Measurements from ENCODE around the gene TOGARAM1.
"Not testable (repeated sequence)": the region's sequence is repeated elsewhere in the genome, so short reads cannot be mapped to it uniquely, and the experiment has no call there.

The TOGARAM1 gene

DNA sequence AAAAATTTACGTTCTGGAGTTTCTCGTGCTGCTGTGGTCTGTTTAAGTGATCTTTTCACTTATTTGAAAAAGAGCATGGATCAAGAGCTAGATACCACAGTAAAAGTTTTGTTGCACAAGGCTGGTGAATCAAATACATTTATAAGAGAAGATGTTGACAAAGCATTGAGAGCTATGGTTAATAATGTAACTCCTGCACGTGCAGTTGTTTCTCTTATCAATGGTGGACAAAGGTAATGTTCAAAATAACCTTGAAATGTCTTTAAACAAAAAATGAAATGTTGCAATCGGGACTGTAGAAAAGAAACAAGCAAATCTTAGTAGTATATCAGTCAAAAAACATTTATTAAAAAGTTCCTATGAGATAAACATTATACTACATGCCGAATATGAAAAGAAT is 82.6 kb downstream of the TOGARAM1 start:
- DNase-seq (ENCODE audit: low spot score) = no peak

DNA sequence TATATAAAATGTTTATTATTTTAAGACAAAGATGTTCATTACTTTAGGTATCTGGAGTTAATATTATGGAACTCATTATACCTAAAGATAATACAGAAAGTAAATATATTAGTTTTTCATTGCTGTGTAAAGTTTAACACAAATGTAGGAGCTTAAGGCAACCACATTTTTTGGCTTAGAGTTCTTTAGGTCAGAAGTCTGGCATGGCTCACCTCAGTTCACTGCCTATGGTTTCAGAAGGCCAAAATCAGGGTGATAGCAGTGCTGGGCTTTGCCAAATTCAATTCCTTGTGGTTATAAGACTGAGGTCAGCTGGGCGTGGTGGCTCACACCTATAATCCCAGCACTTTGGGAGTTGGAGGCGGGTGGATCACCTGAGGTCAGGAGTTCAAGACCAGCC is 86.4 kb downstream of the TOGARAM1 start:
- DNase-seq (ENCODE audit: low spot score) = no peak

DNA sequence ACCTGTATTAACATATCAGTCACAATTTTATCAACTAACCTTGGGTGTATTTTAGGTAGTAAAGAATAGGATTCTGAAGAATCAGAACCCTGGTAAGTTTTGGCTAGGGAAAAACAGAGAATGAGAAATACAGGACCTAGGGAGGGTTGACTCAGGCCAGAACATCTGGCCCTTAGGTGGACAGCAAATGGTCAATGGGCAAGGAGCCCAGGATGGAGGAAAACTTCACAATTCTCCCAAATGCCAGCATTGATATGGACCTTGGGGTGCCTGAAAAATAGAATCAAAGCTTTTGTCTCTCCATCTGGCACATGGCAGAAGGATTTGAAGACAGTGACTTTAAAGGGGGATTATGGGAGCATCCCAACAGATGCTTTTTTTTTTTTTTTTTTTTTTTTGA is 89.2 kb downstream of the TOGARAM1 start:
- DNase-seq (ENCODE audit: low spot score) = no peak

DNA sequence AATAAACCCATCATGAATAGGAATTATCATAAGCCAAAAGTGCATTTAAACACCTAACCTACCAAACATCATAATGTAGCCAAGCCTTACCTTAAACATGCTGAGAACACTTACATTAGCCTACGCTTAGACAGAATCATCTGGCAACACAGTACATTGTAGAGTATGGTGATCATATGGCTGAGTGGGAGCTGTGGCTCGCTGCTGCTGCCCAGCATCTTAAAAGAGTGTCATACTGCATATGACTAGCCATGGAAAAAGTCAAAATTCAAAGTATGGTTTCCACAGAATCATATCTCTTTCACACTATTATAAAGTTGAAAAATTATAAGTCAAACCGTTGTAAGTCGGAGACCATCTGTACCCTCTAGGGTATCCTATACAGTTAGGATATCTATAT is 89.9 kb downstream of the TOGARAM1 start:
- no peak for DNase-seq (ENCODE audit: low spot score)

DNA sequence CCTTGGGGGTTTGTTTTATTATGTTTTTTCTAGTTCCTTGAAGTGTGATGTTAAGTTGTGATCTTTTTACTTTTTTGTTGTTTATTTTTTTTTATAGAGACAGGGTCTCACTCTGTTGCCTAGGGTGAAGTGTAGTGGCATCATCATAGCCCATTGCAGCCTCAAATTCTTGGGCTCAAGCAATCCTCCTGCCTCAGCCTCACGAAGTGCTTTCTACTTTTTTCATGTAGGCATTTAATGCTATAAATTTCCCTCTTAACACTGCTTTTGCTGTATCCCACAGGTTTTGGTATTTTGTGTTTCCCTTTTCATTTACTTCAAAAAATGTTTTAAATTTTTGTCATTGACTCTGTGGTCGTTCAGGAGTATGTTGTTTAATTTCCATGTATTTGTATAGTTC is 95.4 kb downstream of the TOGARAM1 start:
- DNase-seq (ENCODE audit: low spot score) = no peak

DNA sequence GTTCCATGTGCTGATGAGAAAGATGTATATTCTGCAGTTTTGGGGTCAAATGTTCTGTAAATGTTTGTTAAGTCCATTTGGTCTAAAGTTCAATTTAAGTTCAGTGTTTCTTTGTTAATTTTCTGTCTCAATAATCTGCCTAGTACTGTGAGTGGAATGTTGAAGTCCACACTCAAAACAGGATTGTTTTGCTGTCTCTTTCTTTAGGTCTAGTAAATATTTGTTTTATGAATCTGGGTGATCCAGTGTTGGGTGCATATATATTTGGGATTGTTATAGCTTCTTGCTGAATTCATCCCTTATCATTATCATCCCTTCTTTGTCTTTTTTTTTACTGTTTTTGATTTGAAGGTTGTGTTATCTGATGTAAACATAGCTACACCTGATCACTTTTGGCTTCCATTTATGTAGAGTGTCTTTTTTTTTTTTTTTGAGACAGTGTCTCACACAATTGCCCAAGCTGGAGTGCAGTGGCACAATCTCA is 95.9 kb downstream of the TOGARAM1 start:
- no peak for DNase-seq (ENCODE audit: low spot score)

DNA sequence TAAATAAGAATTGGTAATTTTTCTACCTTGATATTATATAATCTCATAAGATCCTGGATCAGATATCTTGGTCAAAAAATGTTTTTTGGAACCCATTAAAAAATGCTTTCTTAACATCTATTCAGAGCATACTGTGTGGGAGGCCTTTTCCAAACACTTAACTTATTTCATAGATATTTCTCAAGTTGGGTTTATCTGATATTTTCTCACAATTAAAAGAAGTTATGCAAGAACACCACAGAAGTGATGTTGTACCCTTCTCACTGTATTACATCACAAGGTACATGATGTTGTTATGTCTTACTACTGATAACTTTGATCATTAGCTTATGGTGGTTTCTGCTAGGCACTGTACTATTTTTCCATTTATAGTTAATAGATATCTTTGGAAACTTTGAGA is 98.6 kb downstream of the TOGARAM1 start:
- DNase-seq (ENCODE audit: low spot score) = no peak

DNA sequence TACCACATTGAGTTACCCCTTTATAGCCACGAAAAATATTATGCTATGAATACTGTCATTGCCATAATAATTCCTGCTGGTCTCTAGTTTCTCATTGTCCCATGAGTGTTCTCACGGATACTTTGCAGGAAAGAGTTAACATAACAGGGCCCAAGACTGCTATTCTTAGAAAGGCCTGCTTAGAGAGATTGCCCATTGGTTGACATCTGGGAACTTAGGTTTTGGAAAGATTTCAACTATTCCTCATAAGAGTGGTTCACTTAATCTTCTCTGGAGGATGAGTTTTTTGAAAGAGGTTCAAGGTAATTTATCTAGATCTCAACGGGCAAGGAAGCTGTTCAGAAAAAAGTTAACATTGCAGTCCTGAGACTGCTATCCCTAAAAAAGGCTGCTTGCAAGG is 103.5 kb downstream of the TOGARAM1 start:
- DNase-seq (ENCODE audit: low spot score) = no peak

DNA sequence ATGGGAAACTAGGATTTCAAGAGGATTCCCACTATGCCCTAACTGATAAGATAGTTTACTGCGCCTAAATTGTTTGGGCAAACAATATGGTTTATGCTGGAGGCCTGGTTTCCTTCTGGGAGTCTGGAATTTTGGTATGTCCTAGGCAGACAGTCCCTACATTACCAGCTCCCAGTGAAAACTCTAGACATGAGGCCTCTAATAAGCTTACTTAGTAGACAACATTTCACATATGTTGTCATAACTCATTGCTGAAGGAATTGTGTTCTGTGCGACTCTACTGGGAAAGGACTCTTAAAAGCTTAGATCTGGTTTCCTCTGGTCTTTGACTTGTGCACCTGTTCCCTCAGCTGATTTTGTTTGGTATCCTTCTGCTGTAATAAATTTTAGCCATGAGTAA is 104.0 kb downstream of the TOGARAM1 start:
- DNase-seq (ENCODE audit: low spot score) = no peak

DNA sequence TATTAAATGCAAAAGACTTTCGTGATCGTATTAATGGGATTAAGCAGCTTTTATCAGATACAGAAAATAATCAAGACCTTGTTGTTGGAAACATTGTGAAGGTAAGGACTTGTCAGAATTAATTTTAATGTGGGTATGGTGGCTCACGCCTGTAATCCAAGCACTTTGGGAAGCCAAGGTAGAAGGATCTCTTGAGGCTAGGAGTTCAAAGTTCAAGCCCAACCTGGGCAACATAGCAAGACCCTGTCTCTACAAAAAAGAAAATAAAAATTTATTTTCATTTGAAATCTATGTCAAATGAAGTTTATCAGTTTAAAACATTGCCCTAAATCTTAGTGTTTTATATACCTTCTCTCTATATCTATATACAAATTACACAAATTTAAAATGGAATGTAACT is 104.7 kb downstream of the TOGARAM1 start:
- no peak for DNase-seq (ENCODE audit: low spot score)

DNA sequence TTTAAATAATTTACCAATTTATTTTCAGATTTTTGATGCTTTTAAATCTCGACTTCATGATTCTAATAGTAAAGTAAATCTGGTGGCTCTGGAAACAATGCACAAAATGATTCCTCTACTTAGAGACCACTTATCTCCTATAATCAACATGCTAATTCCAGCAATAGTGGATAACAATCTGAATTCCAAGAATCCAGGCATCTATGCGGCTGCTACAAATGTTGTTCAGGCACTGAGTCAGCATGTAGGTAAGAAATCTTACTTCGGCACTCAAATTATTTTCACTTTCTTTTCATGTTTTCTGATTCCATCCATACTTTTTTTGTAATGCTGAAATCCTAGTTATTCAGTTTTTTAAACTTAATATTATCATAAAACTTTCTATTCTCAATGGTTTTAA is 106.4 kb downstream of the TOGARAM1 start:
- no peak for DNase-seq (ENCODE audit: low spot score)

DNA sequence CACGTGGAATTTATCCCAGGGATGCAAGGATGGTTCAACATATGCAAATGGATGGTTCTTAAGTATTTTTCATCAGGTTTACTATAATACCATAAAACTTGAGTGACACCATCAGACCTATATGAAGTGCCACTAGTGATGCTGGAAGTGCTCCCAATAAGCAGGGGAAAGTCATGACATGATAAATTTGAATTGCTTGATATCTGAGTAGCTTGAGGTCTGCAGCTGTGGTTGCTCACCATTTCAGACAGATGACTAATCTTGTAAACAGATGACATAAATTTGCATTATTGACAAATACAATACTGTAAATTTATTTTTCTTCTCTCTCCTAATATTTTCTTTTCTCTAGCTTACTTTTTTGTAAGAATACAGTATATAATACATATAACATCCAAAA is 108.2 kb downstream of the TOGARAM1 start:
- no peak for DNase-seq (ENCODE audit: low spot score)

DNA sequence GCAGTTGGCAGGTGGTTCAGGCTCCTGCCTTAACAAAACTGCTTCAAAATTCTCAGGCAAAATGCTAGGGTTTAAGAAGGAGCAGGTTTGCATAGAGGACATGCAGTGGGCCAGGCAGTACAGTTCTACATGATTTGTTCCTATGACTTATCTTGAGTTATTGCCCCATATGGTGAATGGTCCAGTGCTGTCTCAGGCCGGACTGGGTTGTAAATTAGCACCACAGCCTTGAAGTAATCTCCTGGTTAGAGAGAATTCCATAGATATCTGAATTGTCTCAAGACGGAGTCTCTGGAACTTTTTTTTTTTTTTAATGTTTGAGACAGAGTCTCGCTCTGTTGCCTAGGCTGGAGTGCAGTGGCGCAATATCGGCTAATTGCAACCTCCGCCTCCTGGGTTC is 110.1 kb downstream of the TOGARAM1 start:
- DNase-seq (ENCODE audit: low spot score) = no peak

DNA sequence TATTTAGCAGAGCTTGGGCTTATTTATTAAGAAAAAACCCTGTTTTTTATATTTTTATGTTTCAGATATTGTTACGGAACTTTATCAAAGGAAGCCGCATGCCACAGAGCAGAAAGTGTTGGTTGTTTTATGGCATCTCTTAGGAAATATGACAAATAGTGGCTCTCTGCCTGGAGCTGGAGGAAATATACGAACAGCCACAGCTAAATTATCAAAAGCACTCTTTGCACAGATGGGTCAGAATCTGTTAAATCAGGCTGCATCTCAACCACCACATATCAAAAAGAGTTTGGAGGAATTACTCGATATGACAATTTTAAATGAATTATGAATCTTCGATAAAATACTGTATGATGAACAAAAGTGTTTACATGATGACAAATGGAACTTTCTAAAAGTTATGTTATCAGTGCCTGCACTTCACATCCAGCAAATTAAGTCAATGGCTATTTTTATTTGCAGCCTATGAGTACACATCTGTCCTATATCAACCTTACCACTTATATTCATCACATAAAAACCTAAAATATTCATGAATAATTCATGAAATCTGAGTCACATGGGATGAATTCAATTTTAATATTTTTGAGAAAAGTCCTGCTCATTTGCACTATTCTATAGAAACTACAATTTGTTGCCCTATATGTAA is 111.4 kb downstream of the TOGARAM1 start:
- no peak for DNase-seq (ENCODE audit: low spot score)

DNA sequence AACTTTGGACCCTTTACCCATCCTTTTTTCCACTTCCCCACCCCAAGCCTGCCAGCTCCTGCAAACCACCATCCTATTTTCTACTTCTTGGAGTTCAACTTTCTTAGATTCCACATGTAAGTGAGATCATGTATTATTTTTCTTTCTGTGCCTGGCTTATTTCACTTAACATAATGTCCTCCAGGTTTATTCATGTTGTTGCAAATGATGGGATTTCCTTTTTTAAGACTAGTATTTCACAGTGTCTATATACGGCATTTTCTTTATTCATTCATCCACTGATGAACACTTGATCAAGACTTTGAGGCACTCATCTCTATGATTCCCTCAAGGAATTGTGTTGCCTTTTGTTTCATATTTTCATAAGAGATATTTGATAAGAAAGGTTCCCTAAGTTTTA is 116.3 kb downstream of the TOGARAM1 start:
- DNase-seq (ENCODE audit: low spot score) = no peak

DNA sequence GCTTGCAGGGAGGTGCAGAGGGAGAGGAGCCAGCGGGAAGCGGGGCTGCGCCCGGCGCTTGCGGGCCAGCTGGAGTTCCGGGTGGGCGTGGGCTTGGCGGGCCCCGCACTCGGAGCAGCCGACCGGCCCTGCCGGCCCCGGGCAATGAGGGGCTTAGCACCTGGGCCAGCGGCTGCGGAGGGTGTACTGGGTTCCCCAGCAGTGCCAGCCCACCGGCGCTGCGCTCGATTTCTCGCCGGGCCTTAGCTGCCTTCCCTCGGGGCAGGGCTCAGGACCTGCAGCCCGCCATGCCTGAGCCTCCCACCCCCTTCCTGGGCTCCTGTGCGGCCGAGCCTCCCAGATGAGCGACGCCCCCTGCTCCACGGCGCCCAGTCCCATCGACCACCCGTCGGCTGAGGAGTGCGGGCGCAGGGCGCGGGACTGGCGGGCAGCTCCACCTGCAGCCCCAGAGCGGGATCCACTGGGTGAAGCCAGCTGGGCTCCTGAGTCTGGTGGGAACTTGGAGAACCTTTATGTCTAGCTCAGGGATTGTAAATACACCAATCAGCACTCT is 118.5 kb downstream of the TOGARAM1 start:
- DNase-seq (ENCODE audit: low spot score) = not testable (repeated sequence)

DNA sequence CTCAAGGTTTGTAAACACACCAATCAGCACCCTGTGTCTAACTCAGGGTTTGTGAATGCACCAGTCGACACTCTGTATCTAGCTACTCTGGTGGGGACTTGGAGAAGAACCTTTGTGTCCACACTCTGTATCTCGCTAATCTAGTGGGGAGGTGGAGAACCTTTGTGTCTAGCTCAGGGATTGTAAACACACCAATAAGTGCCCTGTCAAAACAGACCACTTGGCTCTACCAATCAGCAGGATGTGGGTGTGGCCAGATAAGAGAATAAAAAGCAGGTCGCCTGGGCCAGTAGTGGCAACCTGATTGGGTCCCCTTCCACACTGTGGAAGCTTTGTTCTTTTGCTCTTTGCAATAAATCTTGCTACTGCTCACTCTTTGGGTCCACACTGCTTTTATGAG is 119.1 kb downstream of the TOGARAM1 start:
- not testable (repeated sequence) for DNase-seq (ENCODE audit: low spot score)

DNA sequence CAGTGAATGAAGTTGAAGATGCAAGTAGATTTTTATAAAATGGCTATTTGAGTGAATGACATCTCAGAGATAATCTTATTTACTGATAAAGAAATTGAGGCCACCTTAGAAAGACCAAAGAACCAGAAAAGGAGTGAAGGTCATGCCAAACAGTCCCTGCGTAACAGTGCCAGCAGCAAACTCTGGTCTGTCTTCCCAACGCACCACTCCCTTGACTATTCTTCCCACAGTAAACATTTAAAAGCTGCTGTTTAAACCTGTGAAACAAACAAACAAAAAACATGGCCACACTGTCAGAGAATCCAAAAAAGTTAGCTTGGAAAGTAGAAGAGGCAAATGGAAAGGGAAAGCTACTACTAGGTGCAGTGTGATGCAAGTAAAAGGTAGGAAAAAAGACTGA is 120.4 kb downstream of the TOGARAM1 start:
- no peak for DNase-seq (ENCODE audit: low spot score)

DNA sequence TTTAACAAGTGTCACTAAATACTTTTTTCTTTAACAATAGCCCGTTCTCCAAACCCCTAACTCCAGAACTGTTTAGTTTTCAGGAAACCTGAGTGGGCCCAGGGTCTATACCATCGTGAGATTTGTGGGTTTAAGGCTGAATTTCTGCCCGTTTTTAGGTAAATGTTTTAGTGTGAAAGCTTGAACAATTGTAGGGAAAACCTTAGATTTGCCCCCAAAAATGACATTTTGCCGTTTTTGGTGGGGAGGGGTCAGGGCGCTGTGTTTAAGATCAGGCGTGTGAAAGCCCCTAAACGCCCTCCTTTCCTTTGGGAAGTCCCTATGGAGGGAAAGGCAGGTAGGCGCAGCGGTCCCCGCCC is 121.6 kb downstream of the TOGARAM1 start:
- DNase-seq (ENCODE audit: low spot score) = no peak

DNA sequence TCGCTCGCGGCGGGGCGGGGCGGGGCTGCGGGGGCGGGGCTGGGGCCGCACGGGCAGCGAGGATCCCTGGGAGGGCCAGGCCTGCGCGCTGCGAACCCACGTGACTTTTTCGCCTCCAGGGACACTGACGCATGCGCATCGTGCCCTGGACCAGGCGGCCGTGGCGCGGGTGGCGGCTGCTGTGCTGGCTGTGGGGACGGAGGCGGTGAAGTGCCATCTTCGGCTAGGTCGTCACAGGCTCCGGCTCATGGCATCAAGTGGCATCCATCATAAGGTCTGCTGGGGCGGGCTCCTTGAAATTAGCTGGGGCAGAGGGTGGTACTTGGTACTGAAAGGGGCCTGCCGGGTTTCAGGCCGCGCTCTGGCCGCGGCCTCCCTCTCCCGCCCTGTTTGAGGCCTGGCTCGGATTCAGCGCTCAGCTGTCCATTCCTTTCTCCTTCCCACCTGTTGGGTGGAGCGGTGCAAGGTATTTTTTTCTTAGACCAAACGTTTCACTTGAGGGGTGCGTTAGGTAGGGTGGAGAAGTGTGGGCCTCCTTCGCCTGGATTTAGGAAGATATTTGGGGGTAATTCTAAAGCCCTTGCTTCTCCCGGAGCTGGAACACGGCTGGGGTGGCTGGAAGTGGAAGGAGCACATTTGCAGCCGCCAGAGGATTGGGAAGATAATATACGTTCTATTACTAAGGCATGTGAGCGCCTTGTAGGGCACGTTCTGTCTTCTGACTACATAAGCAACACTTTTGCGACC is 122.2 kb downstream of the TOGARAM1 start, which contains the start of gene PRPF39:
PRPF39 (plus strand) TSS at position 141 of the 747 bp plus-strand sequence. CDS start 11,124 bp downstream, outside the sequence.
- DNase-seq (ENCODE audit: low spot score) = peak; percentile 94

DNA sequence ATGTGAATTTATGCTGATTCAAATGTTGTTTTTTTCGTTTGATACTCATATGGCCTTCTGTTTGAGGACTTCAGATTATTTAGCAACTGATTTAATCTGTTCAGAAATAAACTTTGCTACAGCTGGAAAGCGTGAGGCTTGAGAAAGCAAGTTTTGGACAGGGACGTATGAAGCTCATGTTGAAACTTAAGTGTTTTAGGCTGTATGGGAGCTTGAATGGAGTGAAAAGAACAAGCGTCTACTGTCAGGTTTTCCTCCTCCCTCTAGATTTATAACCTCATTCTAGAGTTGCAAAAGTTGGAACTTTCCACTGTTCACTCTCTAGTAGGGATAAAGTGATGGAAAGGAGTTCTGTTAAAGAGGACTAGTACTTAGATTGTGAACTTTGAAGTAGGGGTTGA is 123.0 kb downstream of the TOGARAM1 start:
- no peak for DNase-seq (ENCODE audit: low spot score)

DNA sequence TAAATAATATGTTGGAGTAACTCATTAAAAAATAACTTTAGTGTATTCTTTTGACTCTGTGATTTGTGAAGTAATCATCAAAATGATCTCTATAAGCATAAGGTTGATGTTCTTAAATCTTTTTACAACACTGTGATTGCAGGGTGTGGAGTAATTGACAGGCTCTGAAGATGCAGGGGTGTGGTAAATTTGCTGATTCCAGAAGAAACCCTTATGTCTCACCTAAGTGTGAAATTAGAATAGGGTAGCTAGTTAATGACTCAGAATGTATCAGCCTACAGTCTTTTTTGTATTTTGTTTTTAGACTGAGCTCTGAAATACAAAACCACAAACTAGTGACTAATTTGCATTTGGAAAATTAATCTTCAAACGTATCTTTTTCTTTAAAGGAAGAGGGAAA is 127.8 kb downstream of the TOGARAM1 start:
- DNase-seq (ENCODE audit: low spot score) = peak; percentile 7

DNA sequence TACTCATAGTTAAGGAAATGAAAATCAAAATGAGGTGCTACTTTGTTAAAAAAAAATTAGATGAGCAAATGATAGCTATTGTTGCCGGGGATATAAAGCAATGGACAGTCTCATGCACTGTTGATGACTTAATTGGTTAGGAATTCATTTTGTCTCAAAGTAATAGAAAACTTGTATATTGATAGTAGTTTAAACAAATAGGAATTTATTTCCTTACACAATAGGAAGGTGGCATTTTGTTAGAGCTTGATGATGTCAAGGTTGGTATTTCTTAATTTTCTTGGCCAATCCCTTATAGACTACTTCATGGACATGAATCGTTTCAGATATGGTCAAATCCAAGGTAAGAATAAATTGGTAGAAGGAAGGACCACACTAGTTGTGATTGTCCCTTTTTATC is 129.7 kb downstream of the TOGARAM1 start:
- DNase-seq (ENCODE audit: low spot score) = no peak
